Epidermal melanocyte (primary cell): ENCODE data around the gene ARHGAP24.
"Not testable (repeated sequence)": the region's sequence is repeated elsewhere in the genome, so short reads cannot be mapped to it uniquely, and the experiment has no call there.

Source experiments
- DNase-seq: peaks from one replicate; pipeline ENCODE4 v3.0.0; 2011; ENCODE audit warnings: low spot score; ENCODE audit not compliant: insufficient read length

ARHGAP24 gene

DNA sequence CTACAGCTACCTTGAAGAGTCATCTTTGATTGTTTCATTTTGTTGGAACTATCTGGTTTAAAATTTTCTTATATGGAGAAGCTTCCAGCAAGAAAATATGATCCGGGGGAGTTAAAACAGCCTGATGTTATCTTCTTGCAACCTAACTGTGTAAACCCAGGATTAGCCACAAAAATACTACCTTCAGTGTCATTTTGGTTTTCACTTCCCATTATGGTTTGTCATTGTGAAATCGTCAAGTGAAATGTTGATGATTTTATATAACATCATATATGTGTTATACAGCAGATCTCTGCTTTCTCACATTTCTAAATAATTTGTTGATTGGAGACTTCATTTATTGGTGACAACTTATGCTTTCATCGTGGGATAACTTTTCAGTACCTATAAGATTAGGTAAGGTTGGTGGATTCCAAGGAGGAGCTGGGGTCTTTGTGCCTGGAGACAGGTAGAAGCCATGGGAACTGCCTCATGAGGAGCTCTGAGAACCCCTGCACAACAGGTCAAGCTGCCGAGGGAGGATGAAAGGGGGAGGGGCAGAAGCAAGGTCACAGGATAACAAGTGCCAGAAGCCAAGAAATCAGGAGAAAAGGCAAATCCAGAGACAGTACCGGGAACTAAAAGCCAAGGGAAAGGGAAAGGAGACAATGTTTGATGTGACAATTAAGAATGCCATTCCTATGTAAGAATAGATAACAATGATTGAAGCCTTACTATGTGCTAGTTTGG is 7.2 kb downstream of the ARHGAP24 start:
- no peak for DNase-seq

- DNase-seq = no peak
Measured at GRCh38 chr4:85486425-85487086, 11.6 kb downstream of the ARHGAP24 start.

DNA sequence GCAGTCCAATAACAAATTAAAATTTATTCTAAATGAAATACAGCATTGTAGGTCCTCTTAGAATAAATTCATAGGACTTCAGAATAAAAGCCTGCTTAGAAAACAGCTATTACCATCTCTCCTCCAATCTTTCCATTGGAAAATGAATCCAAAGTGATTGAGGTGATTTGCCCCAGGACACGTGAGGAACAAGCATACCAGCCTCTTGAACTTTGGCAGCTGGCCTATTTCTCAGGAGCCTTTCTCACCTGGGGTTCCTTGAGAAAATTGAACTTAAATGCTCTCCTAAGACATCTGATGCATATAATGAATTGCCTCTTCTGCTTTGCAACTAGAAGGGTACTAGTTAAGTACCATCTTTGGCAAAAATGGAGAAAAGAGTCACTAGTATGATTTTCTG is 13.5 kb downstream of the ARHGAP24 start:
- DNase-seq = no peak

GRCh38 chr4:85489273-85489981 is 14.5 kb downstream of the ARHGAP24 start:
- no peak for DNase-seq

DNA sequence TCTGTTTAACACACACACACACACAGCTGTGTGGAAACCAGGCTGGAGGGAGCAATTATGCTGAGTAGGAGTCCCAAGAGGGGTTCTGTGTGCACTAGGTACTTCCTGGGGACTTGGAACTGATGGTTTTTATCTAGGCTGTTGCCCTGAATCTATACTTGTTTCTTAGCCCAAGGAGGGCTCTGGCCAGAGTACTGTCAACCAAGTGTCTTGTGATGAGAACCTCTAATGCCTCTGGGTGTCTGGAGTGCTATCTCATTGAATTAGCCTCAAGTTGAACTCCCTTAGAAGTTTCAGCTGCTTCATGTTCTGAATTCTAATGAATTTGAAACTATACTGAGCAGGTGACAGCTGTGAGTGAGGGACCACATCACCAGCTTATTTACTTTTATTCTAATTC is 16.6 kb downstream of the ARHGAP24 start:
- no peak for DNase-seq

DNA sequence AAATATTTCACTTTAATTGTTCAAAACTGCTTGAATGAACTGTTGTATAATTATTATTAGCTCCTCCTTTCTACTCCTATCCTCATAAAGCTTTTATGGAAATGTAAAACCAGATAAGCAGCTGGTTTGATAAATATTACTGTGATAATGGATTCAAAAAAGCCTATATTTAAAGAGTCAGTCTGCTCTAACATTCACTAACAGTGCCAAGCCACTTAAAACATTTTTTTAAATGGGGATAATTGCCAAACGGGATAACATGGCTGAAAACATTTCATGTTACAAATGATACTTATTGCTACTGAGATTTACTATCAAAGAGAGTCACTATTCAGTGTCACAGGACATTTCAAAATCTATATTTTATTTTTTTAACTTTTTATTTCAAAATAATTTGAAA is 17.4 kb downstream of the ARHGAP24 start:
- no peak for DNase-seq

GRCh38 chr4:85495621-85496020 is 20.7 kb downstream of the ARHGAP24 start:
- no peak for DNase-seq

- no peak for DNase-seq
Measured at GRCh38 chr4:85496126-85496849, 21.3 kb downstream of the ARHGAP24 start.

DNA sequence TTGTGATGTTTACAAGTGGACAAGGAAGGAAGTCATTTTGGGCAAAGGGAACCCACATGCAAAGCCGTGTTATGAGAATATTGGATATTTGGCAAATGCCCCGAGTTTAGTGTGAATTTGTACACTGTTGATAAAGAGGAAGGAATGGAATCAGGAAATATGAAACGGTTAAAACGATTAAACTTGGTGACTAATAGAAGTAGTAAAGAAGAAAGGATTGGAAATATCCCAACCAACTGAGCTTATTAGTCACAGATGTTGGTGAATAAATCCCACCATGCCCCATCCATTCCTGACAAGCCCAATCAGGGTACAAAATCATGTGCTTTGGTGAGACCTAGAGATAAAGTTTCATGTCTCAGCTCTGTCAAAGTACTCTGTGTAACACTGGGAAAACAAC is 22.0 kb downstream of the ARHGAP24 start:
- no peak for DNase-seq

DNA sequence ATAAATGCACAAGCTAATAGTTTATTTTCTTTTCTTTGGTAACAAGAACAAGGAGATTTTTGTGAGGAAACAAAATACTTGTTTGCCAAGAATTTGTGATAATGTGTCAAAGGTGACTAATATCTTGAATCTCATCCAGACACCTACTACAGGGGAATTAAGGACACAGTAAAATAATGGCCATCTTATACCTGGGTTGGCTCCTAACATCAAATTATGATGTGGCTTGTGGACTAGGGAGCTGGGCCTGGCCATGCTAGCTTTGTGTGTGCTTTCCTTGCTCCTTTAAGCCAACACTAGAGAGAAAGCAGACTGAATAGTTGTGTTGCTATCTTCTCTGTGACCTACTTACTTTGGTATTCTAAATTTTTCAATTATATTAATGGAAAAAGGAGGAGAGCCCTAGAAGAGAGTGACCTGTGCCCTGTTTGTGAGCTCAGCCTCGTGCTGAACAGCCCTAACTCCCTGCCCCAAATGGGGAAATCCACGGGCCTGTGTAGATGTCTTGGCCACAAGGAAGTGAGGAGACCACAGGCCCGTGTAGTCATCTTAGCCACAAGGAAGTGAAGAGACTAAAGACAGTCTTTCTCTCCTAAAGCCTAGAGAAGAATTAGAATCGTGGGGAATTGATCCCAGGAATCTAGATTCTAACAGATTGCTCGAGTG is 23.3 kb downstream of the ARHGAP24 start:
- no peak for DNase-seq

DNA sequence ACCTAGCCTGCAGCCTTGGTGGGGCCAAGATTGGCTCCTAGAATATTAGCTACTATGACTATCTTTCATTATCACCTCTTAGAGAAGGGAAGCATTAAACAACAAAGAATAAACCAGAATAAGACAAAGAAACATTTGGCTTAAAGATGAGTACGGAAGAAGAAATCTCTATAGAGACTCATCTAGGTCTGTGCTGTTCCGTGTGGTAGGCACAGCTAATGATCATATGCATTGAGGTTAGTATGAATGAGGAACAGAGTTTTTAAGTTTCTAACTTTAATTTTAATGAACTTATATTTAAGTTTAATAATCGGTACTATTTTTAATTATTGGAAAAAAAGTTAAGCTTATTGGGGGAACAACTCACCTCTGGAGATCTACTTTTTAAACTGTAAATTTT is 24.6 kb downstream of the ARHGAP24 start:
- no peak for DNase-seq

DNA sequence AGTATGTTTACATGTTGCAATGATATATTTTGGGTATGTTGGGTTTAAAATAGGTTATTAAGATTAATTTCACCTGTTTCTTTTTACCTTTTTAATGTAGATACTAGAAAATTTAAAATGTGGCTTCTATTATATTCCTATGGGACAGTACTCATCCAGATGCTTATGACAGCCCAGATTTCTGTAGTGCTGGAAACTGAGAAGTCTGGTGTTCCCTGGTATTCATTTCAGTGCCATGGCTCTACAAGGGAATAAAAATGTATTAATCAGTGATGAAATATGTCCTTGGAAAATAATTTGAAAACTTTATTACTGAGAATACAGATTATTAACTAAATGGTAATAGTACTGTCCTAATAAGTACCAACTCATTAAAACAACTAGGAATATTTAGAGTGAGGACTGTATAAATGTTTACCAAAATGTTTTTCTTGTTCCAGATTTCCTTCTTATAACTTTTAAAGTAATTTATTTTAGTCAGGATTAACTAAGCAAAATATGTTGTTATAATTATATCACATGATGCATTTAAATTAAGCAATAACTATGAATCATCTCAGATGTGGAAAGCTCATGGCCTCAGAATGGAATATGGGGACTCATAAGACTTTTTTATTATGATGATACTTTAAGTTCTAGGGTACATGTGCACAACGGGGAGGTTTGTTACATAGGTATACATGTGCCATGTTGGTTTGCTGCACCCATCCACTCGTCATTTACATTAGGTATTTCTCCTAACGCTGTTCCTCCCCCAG is 25.3 kb downstream of the ARHGAP24 start:
- DNase-seq = no peak

DNA sequence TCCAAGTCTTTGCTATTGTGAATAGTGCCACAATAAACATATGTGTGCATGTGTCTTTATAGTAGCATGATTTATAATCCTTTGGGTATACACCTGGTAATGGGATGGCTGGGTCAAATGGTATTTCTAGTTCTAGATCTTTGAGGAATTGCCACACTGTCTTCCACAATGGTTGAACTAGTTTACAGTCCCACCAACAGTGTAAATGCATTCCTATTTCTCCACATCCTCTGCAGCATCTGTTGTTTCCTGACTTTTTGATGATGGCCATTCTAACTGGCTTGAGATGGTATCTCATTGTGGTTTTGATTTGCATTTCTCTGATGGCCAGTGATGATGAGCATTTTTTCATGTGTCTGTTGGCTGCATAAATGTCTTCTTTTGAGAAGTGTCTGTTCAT is 26.2 kb downstream of the ARHGAP24 start:
- not testable (repeated sequence) for DNase-seq

DNA sequence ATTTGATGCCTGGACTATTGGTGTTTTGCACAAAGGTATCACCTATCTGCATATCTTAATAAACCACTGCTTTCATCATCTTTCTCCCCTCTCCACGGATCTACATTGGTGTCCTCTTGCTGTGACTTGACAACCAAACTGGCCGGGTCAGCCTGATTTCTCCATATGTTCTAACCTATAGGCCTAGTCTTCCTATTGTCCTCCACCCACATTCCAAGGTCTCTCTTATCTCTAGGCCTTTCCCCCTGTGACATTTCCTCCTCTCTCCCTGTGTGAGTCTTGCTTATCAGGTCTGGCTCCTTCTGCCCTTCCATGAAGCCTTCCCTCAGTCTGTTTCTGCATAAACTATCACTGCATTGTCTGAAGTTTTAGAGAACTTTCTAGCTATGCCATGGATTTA is 33.7 kb downstream of the ARHGAP24 start:
- DNase-seq = no peak

- DNase-seq = no peak
Measured at GRCh38 chr4:85509882-85510631, 35.1 kb downstream of the ARHGAP24 start.

DNA sequence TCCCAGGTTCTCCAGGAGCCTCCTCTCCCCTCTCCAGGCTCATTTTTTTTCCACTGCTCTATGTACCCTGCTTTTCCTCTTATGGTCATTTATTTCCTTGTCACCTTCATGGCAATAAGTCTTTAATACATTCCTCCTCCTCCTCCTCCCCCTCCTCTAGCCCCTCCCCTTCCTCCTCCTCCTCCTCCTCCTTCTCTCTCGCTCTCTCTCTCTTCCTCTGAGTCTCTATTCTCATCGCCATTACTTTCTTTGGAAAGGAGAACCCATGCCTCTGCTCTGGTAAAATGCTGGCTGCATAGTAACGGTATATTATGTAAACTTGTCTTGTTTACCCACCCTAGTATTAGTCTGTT is 35.7 kb downstream of the ARHGAP24 start:
- DNase-seq = no peak

GRCh38 chr4:85512446-85513205 is 37.7 kb downstream of the ARHGAP24 start:
- no peak for DNase-seq

DNA sequence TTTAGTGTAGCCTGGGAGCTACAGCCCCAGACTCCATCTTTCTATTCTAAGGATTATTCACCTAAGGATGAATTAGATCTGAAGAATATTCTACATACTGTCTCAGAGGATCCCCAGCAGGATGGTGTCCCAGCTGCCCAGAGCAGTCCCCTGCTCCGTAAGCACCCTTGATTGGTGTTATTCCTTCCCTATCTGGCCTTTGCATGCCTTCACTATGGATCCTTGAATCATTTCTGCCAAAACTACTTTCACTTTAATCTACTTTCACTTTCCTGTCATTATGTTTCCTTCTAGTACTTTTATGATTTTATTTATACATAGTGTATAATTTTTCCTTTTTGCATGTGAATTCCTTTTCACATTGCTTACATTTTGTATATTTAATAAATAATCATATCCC is 39.2 kb downstream of the ARHGAP24 start:
- DNase-seq = no peak

DNA sequence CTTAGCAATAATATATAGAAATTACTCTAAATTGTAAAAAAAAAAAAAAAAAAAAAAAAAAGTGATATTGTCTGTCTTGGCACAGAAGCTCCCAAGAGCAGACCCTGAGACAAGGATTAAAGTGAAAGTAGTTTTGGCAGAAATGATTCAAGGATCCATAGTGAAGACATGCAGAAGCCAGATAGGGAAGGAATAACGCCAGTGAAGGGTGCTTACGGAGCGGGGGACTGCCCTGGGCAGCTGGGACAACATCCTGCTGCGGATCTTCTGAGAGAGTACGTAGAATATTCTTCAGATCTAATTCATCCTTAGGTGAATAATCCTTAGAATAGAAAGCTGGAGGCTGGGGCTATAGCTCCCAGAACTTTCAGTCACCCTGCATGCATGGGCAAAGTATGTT is 39.8 kb downstream of the ARHGAP24 start:
- no peak for DNase-seq
